Measurements from ENCODE around the gene PPP1R8.
A peak's percentile ranks its signal among the peaks of the same experiment; 100 is the strongest.
"Not testable (repeated sequence)": the region's sequence is repeated elsewhere in the genome, so short reads cannot be mapped to it uniquely, and the experiment has no call there.

The PPP1R8 gene

GRCh38 chr1:27830621-27831440, at the start of gene PPP1R8:
TSS of gene PPP1R8 (plus strand) at chr1:27830782. CDS start at chr1:27830836, 54 bp downstream.
- DNase-seq = peak; percentile 91 to 92

GRCh38 chr1:27782950-27783349, 47.6 kb upstream of the PPP1R8 start:
- DNase-seq = no peak

- DNase-seq = no peak
Measured at GRCh38 chr1:27784700-27785099, 45.9 kb upstream of the PPP1R8 start.

GRCh38 chr1:27785781-27786455, 44.7 kb upstream of the PPP1R8 start:
- no peak for DNase-seq

GRCh38 chr1:27787895-27788294, 42.7 kb upstream of the PPP1R8 start:
- DNase-seq = no peak

- no peak for DNase-seq
Measured at GRCh38 chr1:27789540-27790041, 41.0 kb upstream of the PPP1R8 start.

GRCh38 chr1:27790270-27790669, 40.3 kb upstream of the PPP1R8 start:
- not testable (repeated sequence) for DNase-seq

GRCh38 chr1:27795601-27796000, 35.0 kb upstream of the PPP1R8 start:
- DNase-seq = no peak

GRCh38 chr1:27804791-27805190, 25.8 kb upstream of the PPP1R8 start:
- DNase-seq = no peak

- DNase-seq = no peak
Measured at GRCh38 chr1:27806758-27807157, 23.8 kb upstream of the PPP1R8 start.

- DNase-seq = no peak
Measured at GRCh38 chr1:27807385-27807784, 23.2 kb upstream of the PPP1R8 start.

- DNase-seq = not testable (repeated sequence)
Measured at GRCh38 chr1:27808131-27808530, 22.5 kb upstream of the PPP1R8 start.

- DNase-seq = no peak
Measured at GRCh38 chr1:27809883-27810282, 20.7 kb upstream of the PPP1R8 start.

GRCh38 chr1:27811741-27812500, 18.7 kb upstream of the PPP1R8 start:
- DNase-seq = no peak

- no peak for DNase-seq
Measured at GRCh38 chr1:27816921-27817630, 13.5 kb upstream of the PPP1R8 start.

GRCh38 chr1:27821761-27822315, 8.7 kb upstream of the PPP1R8 start:
- DNase-seq = no peak

- no peak for DNase-seq
Measured at GRCh38 chr1:27823784-27824183, 6.8 kb upstream of the PPP1R8 start.

GRCh38 chr1:27824411-27824810, 6.2 kb upstream of the PPP1R8 start:
- no peak for DNase-seq

- DNase-seq = not testable (repeated sequence)
Measured at GRCh38 chr1:27829339-27829960, 1.1 kb upstream of the PPP1R8 start.

- no peak for DNase-seq
Measured at GRCh38 chr1:27831568-27832410, 1.2 kb downstream of the PPP1R8 start.

GRCh38 chr1:27832762-27833161, 2.2 kb downstream of the PPP1R8 start:
- no peak for DNase-seq
